ENCODE measurements around the gene RBFOX2.

GRCh38 chr22:36073476-36073875 is 44.9 kb upstream of the RBFOX2 start:
- TF ChIP-seq POLR2AphosphoS5 (IDR thresholded peaks at IDR 0.05; ENCODE audit: low read depth, low read length): no peak
- no peak for TF ChIP-seq CTCF (IDR thresholded peaks at IDR 0.05)
- TF ChIP-seq REST (IDR thresholded peaks at IDR 0.05; ENCODE audit: insufficient read depth in 1 of 2, low read depth in 2 of 2, low read length in 1 of 2): no peak
- no peak for TF ChIP-seq TCF7L2 (IDR thresholded peaks at IDR 0.05; ENCODE audit: low read depth, low read length)

Data from Panc1 (cell line).